Stomach (tissue), 19 donors: ENCODE data around the gene TPRN. TPM values are rescaled to one million over a fixed set of nuclear protein-coding genes. Genes with fewer than 3 reads are reported as not detected.
A peak's percentile ranks its signal among the peaks of the same experiment; 100 is the strongest.

Experiments used
- DNase-seq, 2 donors: peaks; one replicate each; pipeline versions ENCODE4 v3.0.0 to v3.0.0-alpha.2; 2013 to 2019
- H3K27ac ChIP-seq, 5 donors: fragments of 200-600 bp in 4 of 5; sonication (generic) in 4 of 5; one replicate each; pipeline ENCODE4 v1.5.1; 2013 to 2019; ENCODE audit warnings: mild to moderate bottlenecking in 1 of 5, moderate library complexity in 1 of 5
- H3K27me3 ChIP-seq, 3 donors: fragments of 200-600 bp; sonication (generic); one replicate each; pipeline ENCODE4 v1.5.1; 2017 to 2019; ENCODE audit warnings: mixed run types in 1 of 3
- H3K36me3 ChIP-seq, 4 donors: fragments of 200-600 bp; sonication (generic); 1 replicate in 3 of 4; 2 replicates in 1 of 4; pipeline ENCODE4 v1.5.1; 2016 to 2019
- H3K4me1 ChIP-seq, 4 donors: fragments of 200-600 bp; sonication (generic); one replicate each; pipeline ENCODE4 v1.5.1; 2016 to 2019
- H3K4me3 ChIP-seq, 4 donors: fragments of 200-600 bp; sonication (generic) in 3 of 4; one replicate each; pipeline ENCODE4 v1.5.1; 2016 to 2019; ENCODE audit warnings: mild to moderate bottlenecking in 1 of 4
- H3K9me3 ChIP-seq, 4 donors: fragments of 200-600 bp; sonication (generic); one replicate each; pipeline ENCODE4 v1.5.1; 2016 to 2019
- CTCF ChIP-seq, 7 experiments: fragments of 450-650 bp in 4 of 7; fragments of 200-600 bp in 3 of 7; sonication (generic) in 3 of 7; IDR thresholded peaks; one replicate each; pipeline ENCODE4 v1.5.1; 2016 to 2019; ENCODE audit warnings: antibody characterized with exemption in 7 of 7, control low read depth in 2 of 7, mild to moderate bottlenecking in 1 of 7
- EP300 ChIP-seq: sonication (generic); formaldehyde crosslinking; IDR thresholded peaks from one replicate; pipeline ENCODE4 v1.6.1; 2017; ENCODE audit warnings: antibody characterized with exemption
- POLR2A ChIP-seq, 4 donors: fragments of 450-650 bp; IDR thresholded peaks; one replicate each; pipeline ENCODE4 v1.6.1; 2016; ENCODE audit warnings: antibody characterized with exemption in 4 of 4, control low read depth in 2 of 4, mild to moderate bottlenecking in 1 of 4, moderate library complexity in 1 of 4
- POLR2AphosphoS5 ChIP-seq, 3 donors: sonication (generic); formaldehyde crosslinking; IDR thresholded peaks; one replicate each; pipeline ENCODE4 v1.6.1; 2016; ENCODE audit warnings: antibody characterized with exemption in 3 of 3
- WGBS, 5 donors: extraction: QIAGEN DNeasy Blood & Tissue Kit in 3 of 5; methylation state at CpG; one replicate each; pipeline versions ENCODE4 v1.1.5 to v1.1.7; 2013 to 2018; 5-methylcytosine and 5-hydroxymethylcytosine counted together
- intact Hi-C: fragments of 100-400 bp; cut with DNase I; formaldehyde crosslinking; loops from one replicate; pipeline ENCODE4 v1.15.1; 2023; ENCODE audit warnings: low total_unique reads
- long read RNA-seq, 10 donors: transcript quantifications; one replicate each; lab custom pipeline, GENCODE V29; 2026
- polyA plus RNA-seq, 3 donors: library from polyadenylated mRNA; stranded (reverse); fragments of 200-250 nt; gene quantifications; one replicate each; pipeline ENCODE4 v1.2.3, GENCODE V29; 2013
- total RNA-seq, 5 donors: library from RNA; depleted of rRNA; stranded (reverse); fragments of >200 nt; gene quantifications; one replicate each; pipeline versions ENCODE4 v1.1.0 to v1.2.3, GENCODE V29; 2014 to 2016
- donor health status: healthy with polysubstance abuse.
- donor health status: Bipolar disorder and iron deficiency.
- donor health status: healthy.

Gene TPRN, protein sequence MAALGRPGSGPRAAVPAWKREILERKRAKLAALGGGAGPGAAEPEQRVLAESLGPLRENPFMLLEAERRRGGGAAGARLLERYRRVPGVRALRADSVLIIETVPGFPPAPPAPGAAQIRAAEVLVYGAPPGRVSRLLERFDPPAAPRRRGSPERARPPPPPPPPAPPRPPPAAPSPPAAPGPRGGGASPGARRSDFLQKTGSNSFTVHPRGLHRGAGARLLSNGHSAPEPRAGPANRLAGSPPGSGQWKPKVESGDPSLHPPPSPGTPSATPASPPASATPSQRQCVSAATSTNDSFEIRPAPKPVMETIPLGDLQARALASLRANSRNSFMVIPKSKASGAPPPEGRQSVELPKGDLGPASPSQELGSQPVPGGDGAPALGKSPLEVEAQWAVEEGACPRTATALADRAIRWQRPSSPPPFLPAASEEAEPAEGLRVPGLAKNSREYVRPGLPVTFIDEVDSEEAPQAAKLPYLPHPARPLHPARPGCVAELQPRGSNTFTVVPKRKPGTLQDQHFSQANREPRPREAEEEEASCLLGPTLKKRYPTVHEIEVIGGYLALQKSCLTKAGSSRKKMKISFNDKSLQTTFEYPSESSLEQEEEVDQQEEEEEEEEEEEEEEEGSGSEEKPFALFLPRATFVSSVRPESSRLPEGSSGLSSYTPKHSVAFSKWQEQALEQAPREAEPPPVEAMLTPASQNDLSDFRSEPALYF
- total RNA-seq, result 100 to 1,000 TPM in 1 of 5 donors, 10 to 100 TPM in 3, 1 to 10 TPM in 1; 8.8 to 161 (median 25.0) TPM
- polyA plus RNA-seq, result 10 to 100 TPM; 23.5 to 36.9 (median 24.3) TPM
- long read RNA-seq, donor 1, transcript TPRN-202 (4 exons, 2,661 nt), result major isoform, 5 of 5 reads
- long read RNA-seq, donor 1, partial matches to known transcripts, result 0 of 5 reads
- long read RNA-seq, donor 1, other reads (novel, unspliced or antisense), result 0 of 5 reads
- long read RNA-seq, donor 2, transcript TPRN-202 (4 exons, 2,661 nt), result major isoform, 5 of 115 reads
- long read RNA-seq, donor 2, partial matches to known transcripts, result 110 of 115 reads
- long read RNA-seq, donor 2, other reads (novel, unspliced or antisense), result 0 of 115 reads
- long read RNA-seq, donor 3, partial matches to known transcripts, result 0 of 4 reads
- long read RNA-seq, donor 3, other reads (novel, unspliced or antisense), result 0 of 4 reads
- long read RNA-seq, donor 4, result 0 reads
- long read RNA-seq, donor 5, transcript TPRN-202 (4 exons, 2,661 nt), result major isoform, 8 of 8 reads
- long read RNA-seq, donor 5, partial matches to known transcripts, result 0 of 8 reads
- long read RNA-seq, donor 5, other reads (novel, unspliced or antisense), result 0 of 8 reads
- long read RNA-seq, donor 6, transcript TPRN-202 (4 exons, 2,661 nt), result major isoform, 20 of 22 reads
- long read RNA-seq, donor 6, partial matches to known transcripts, result 0 of 22 reads
- long read RNA-seq, donor 6, other reads (novel, unspliced or antisense), result 0 of 22 reads
- long read RNA-seq, donor 7, transcript TPRN-202 (4 exons, 2,661 nt), result major isoform, 9 of 16 reads
- long read RNA-seq, donor 7, partial matches to known transcripts, result 7 of 16 reads
- long read RNA-seq, donor 7, other reads (novel, unspliced or antisense), result 0 of 16 reads
- long read RNA-seq, donor 8, transcript TPRN-202 (4 exons, 2,661 nt), result major isoform, 9 of 131 reads
- long read RNA-seq, donor 8, partial matches to known transcripts, result 122 of 131 reads
- long read RNA-seq, donor 8, other reads (novel, unspliced or antisense), result 0 of 131 reads
- long read RNA-seq, donor 9, partial matches to known transcripts, result 159 of 162 reads
- long read RNA-seq, donor 9, other reads (novel, unspliced or antisense), result 0 of 162 reads
- long read RNA-seq, donor 10, partial matches to known transcripts, result 0 of 2 reads
- long read RNA-seq, donor 10, other reads (novel, unspliced or antisense), result 0 of 2 reads

DNA sequence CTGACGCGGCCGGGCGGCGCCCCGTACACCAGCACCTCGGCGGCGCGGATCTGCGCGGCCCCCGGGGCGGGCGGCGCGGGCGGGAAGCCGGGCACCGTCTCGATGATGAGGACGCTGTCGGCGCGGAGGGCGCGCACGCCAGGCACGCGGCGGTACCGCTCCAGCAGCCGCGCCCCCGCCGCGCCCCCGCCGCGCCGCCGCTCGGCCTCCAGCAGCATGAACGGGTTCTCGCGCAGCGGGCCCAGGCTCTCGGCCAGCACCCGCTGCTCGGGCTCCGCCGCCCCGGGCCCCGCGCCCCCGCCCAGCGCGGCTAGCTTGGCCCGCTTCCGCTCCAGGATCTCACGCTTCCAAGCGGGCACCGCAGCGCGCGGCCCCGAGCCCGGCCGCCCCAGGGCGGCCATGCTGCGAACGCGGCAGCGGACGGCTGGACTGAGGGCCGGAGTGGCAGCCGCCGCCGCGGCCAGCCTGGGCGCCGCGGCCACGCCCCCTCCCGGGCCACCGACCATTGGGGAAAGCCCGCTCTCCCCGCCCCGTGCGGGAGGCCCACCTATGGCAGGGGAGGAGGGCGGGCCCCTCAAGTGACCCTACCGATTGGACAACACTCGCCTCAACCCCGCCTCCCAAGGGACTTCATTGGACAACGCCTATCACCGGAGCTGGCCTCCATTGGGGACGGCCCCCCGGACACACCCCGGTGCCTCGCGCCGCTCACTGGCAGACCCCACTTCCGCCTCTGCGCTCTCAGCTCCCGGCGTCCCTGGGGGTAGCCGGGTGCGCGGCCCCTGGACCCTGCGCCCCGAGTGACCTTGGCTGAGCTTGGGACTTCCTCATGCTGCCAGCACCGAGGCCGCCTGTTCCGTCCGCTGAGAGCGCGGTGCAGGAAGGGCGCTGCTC, at the start of gene TPRN:
TPRN (minus strand) TSS at position 431 of the 894 bp plus-strand sequence; CDS start at position 401, 30 bp downstream.
- peaks cover 71 to 86% (median 85%) of the 10 kb centered on the region in 4 donors for H3K4me1 ChIP-seq
- TF ChIP-seq POLR2A (IDR thresholded peaks at IDR 0.05) (peak in 1 of 4 donors; percentile 59), EP300 (no peak), CTCF (IDR thresholded peaks at IDR 0.05) (no peak), POLR2AphosphoS5 (IDR thresholded peaks at IDR 0.05) (peak; percentile 37 to 92 (median 86))
- 0 to 3% (median 1%) methylated on average over 28 to 114 of the region's 118 CpGs for WGBS, 5 donors
- peak within 1 kb of the TSS; percentile 63 to 78 (median 66) for H3K4me3 ChIP-seq
- intact Hi-C loops, result no loop called here
- peak within 1 kb of the TSS; percentile 85 to 97 (median 89) for H3K27ac ChIP-seq
- no peaks in the 10 kb centered on the region for H3K9me3 ChIP-seq
- H3K27me3 ChIP-seq, result no peaks in the 10 kb centered on the region
- H3K36me3 ChIP-seq, result no peaks in the 10 kb centered on the region
- DNase-seq, result peak; percentile 100

DNA sequence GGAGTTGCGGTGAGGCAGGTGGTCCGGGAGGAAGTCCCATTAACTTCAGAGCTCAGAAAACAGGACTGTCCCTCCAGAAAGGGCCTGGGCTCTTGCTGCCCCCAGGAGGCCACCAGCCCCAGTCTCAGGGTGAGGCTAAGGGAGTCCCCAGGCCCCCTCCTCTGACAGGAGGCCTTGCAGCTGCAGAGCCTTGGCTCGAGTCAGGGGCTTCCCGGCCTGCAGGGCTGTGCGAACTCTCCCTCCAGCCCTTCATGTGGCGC, 47.3 kb upstream of the TPRN start:
- no peaks in the 10 kb centered on the region for H3K9me3 ChIP-seq
- H3K4me3 ChIP-seq, result no peak overlapping the region
- DNase-seq, result no peak
- H3K36me3 ChIP-seq, result peaks cover 8 to 12% (median 10%) of the 10 kb centered on the region in 4 donors
- intact Hi-C loops, result no loop called here
- TF ChIP-seq CTCF (IDR thresholded peaks at IDR 0.05) (no peak), EP300 (no peak), POLR2A (IDR thresholded peaks at IDR 0.05) (no peak), POLR2AphosphoS5 (IDR thresholded peaks at IDR 0.05) (no peak)
- 66 to 84% (median 82%) methylated on average over 6 of the region's 6 CpGs for WGBS, 5 donors
- no peak overlapping the region for H3K27ac ChIP-seq
- no peaks in the 10 kb centered on the region for H3K27me3 ChIP-seq
- peaks cover 9 to 25% (median 20%) of the 10 kb centered on the region in 4 donors for H3K4me1 ChIP-seq

- Histone ChIP-seq H3K9me3 (no peaks in the 10 kb centered on the region), H3K36me3 (peaks cover 14 to 17% (median 16%) of the 10 kb centered on the region in 4 donors), H3K27me3 (no peaks in the 10 kb centered on the region), H3K4me3 (no peak overlapping the region), H3K27ac (no peak overlapping the region), H3K4me1 (peaks cover 15 to 25% (median 20%) of the 10 kb centered on the region in 4 donors)
- 74 to 86% (median 81%) methylated on average over 18 to 20 of the region's 20 CpGs for WGBS, 5 donors
- DNase-seq, result no peak
- intact Hi-C loops, result no loop called here
- TF ChIP-seq POLR2AphosphoS5 (IDR thresholded peaks at IDR 0.05) (no peak), POLR2A (IDR thresholded peaks at IDR 0.05) (no peak), EP300 (no peak), CTCF (IDR thresholded peaks at IDR 0.05) (no peak)
These were observed 46.8 kb upstream of the TPRN start for GRCh38 chr9:137247135-137247915.
